NCI-H345 treated with DMSO at 0.1 percent for 48 hours (cell line): Measurements from ENCODE around the gene PHC2.

Source experiments
- DNase-seq: peaks from one replicate; lab custom pipeline; 2025; ENCODE audit not compliant: unreplicated experiment; lab: John Stamatoyannopoulos, UW

PHC2 gene

GRCh38 chr1:33391343-33392078 lies 39.4 kb downstream of the PHC2 start:
- no peak for DNase-seq

- no peak for DNase-seq
Measured at GRCh38 chr1:33390542-33390941, 40.4 kb downstream of the PHC2 start.

- DNase-seq, result no peak
Measured at GRCh38 chr1:33388805-33389771, 41.8 kb downstream of the PHC2 start.

- DNase-seq, result no peak
Measured at GRCh38 chr1:33387625-33388024, 43.3 kb downstream of the PHC2 start.

- no peak for DNase-seq
Measured at GRCh38 chr1:33385251-33385650, 45.6 kb downstream of the PHC2 start.

GRCh38 chr1:33384040-33384812 lies 46.7 kb downstream of the PHC2 start:
- DNase-seq, result no peak

- no peak for DNase-seq
Measured at GRCh38 chr1:33383489-33383888, 47.4 kb downstream of the PHC2 start.

- DNase-seq, result no peak
Measured at GRCh38 chr1:33382661-33383415, 48.1 kb downstream of the PHC2 start.

- DNase-seq, result no peak
Measured at GRCh38 chr1:33381977-33382376, 48.9 kb downstream of the PHC2 start.

- DNase-seq, result no peak
Measured at GRCh38 chr1:33380811-33381210, 50.1 kb downstream of the PHC2 start.

- no peak for DNase-seq
Measured at GRCh38 chr1:33379631-33380354, 51.1 kb downstream of the PHC2 start.

GRCh38 chr1:33378976-33379375 lies 51.9 kb downstream of the PHC2 start:
- DNase-seq, result no peak

GRCh38 chr1:33378524-33378923 lies 52.4 kb downstream of the PHC2 start:
- no peak for DNase-seq

- DNase-seq, result no peak
Measured at GRCh38 chr1:33377756-33378155, 53.1 kb downstream of the PHC2 start.

GRCh38 chr1:33377013-33377412 lies 53.9 kb downstream of the PHC2 start:
- no peak for DNase-seq

- no peak for DNase-seq
Measured at GRCh38 chr1:33375316-33375715, 55.6 kb downstream of the PHC2 start.

GRCh38 chr1:33374336-33375105 lies 56.4 kb downstream of the PHC2 start:
- no peak for DNase-seq

GRCh38 chr1:33373606-33374005 lies 57.3 kb downstream of the PHC2 start:
- DNase-seq, result no peak

GRCh38 chr1:33372677-33373076 lies 58.2 kb downstream of the PHC2 start:
- no peak for DNase-seq
